GM23248 (cell line): ENCODE results near the gene HRC.

Experiments used
- EZH2 ChIP-seq: fragments of 200-600 bp; sonication (generic); IDR thresholded peaks from 2 replicates; pipeline ENCODE4 v1.6.1; 2018; ENCODE audit warnings: antibody characterized with exemption, mild to moderate bottlenecking; ENCODE audit not compliant: insufficient read depth, poor library complexity, severe bottlenecking
- EZH2phosphoT487 ChIP-seq: fragments of 200-600 bp; sonication (generic); IDR thresholded peaks from 2 replicates; pipeline ENCODE4 v1.6.1; 2018; ENCODE audit warnings: antibody characterized with exemption, moderate library complexity, mild to moderate bottlenecking, low read depth; ENCODE audit not compliant: insufficient read depth

- TF ChIP-seq EZH2 = no peak
- no peak for TF ChIP-seq EZH2phosphoT487
Measured at GRCh38 chr19:49111218-49111998, 43.8 kb downstream of the HRC start.
